GM21737 (cell line): ENCODE results near the gene RER1.

Experiments used
- ATAC-seq: cut with Tn5 transposase; IDR thresholded peaks from one replicate; pipeline ENCODE4 v1.9.1; 2021; ENCODE audit warnings: mild to moderate bottlenecking, moderate library complexity; ENCODE audit not compliant: unreplicated experiment

RER1 gene

GRCh38 chr1:2404890-2405511 is 13.4 kb downstream of the RER1 start:
- no peak for ATAC-seq

GRCh38 chr1:2405588-2406295 is 14.1 kb downstream of the RER1 start:
- no peak for ATAC-seq

- ATAC-seq, result no peak
Observed at GRCh38 chr1:2406451-2407041, 14.9 kb downstream of the RER1 start.

GRCh38 chr1:2407166-2407990 is 15.7 kb downstream of the RER1 start:
- ATAC-seq, result no peak

- no peak for ATAC-seq
Observed at GRCh38 chr1:2407991-2408275, 16.3 kb downstream of the RER1 start.

GRCh38 chr1:2408456-2408855 is 16.8 kb downstream of the RER1 start:
- no peak for ATAC-seq

- ATAC-seq, result no peak
Observed at GRCh38 chr1:2408859-2409276, 17.2 kb downstream of the RER1 start.

- ATAC-seq, result no peak
Observed at GRCh38 chr1:2409745-2410144, 18.1 kb downstream of the RER1 start.

GRCh38 chr1:2411801-2412394 is 20.3 kb downstream of the RER1 start:
- peak; percentile 9 for ATAC-seq

GRCh38 chr1:2412395-2412772 is 20.7 kb downstream of the RER1 start, which contains the start of gene PEX10:
TSS of gene PEX10 (minus strand) at chr1:2412564. CDS start at chr1:2412502, 62 bp downstream.
- ATAC-seq, result peak; percentile 73

- peak; percentile 13 for ATAC-seq
Observed at GRCh38 chr1:2412773-2413494, 21.3 kb downstream of the RER1 start.

GRCh38 chr1:2413495-2414296 is 22.1 kb downstream of the RER1 start:
- no peak for ATAC-seq

- ATAC-seq, result no peak
Observed at GRCh38 chr1:2414297-2414958, 22.8 kb downstream of the RER1 start.

GRCh38 chr1:2415337-2415736 is 23.7 kb downstream of the RER1 start:
- ATAC-seq, result no peak

GRCh38 chr1:2415801-2416208 is 24.2 kb downstream of the RER1 start:
- no peak for ATAC-seq

GRCh38 chr1:2416403-2416802 is 24.8 kb downstream of the RER1 start:
- no peak for ATAC-seq

GRCh38 chr1:2417083-2417832 is 25.6 kb downstream of the RER1 start:
- no peak for ATAC-seq

GRCh38 chr1:2417833-2418225 is 26.2 kb downstream of the RER1 start:
- no peak for ATAC-seq
